ENCODE results near the gene NUDT22. TPM values are rescaled to one million over a fixed set of nuclear protein-coding genes. Genes with fewer than 3 reads are reported as not detected.

Gene NUDT22
- total RNA-seq, 4 donors from 2014 or later = 22.8 to 47.8 (median 38.0) TPM

GRCh38 chr11:64183890-64184289 lies 42.2 kb upstream of the NUDT22 start:
- ATAC-seq (ENCODE audit: low FRiP score) (no peak), DNase-seq (ENCODE audit: low spot score) (no peak)
- no peak for TF ChIP-seq CTCF (IDR thresholded peaks at IDR 0.05)

DNA sequence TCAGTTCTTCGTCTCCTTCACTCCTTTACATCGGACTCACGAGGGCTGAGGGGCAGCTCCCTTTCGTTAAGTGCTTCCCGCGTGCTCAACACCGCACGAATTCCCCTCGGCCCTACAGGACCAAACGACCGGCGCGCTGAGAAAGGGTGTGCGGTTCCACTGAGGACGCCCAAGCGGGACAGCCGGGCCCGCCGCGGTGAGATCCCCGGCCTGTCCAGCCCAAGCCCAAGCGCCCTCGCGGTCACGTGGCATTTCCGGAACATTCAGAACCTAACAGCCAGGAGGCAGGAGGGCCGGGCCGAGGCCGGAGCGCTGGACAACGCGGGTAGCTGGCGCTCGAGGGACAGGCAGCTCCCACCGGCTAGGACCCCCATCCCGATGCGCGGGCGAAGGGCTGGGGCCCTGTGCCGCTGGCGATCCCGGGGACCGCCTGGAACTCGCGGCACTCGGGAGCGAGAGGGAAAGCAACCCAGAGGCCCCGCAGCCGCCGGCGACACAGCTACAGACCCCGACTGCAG lies 40.8 kb upstream of the NUDT22 start:
- TF ChIP-seq CTCF (IDR thresholded peaks at IDR 0.05) = no peak
- DNase-seq (ENCODE audit: low spot score) (peak; percentile 65), ATAC-seq (ENCODE audit: low FRiP score) (peak; percentile 58)

- TF ChIP-seq CTCF (IDR thresholded peaks at IDR 0.05) = peak in 1 of 3 donors; percentile 8
- DNase-seq (ENCODE audit: low spot score) = peak; percentile 93
- ATAC-seq (ENCODE audit: low FRiP score) = peak; percentile 95
These were observed 40.2 kb upstream of the NUDT22 start, which contains the start of gene STIP1 for GRCh38 chr11:64185693-64186491. TSS of gene STIP1 (plus strand) at chr11:64186171. CDS start at chr11:64186262, 91 bp downstream.

DNA sequence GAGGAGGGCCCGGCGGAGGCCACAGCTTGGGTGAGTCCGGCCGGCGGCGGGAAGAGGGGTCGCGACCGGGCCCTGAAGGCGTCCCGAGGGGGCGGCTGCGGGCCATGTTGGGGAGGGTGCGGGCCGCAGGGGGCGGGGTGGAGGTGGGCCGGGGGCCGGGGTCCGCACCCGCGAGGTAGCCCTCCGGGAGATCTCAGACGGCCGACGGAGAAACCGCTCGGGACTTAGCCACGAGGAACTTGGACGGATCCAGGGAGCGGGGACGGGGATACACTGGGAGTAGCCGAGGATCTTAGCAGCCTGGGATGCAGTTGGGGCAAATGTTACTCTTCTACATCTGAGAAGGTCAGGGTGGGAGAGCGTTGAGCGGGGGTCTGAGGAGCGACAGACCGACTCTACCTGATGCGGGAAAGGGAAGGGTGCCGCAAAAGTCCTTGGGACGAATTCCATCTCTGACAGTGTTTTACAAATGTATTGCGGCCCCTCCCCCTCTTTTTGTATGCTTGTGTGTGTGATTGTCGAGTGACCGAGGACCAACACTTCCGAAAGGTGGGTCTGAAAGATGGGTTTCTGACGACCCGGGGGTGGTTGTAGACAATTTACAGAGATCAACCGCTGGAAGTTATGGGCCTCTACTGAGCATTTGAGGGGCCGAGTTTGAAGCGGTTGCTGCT lies 39.4 kb upstream of the NUDT22 start:
- ATAC-seq (ENCODE audit: low FRiP score) = no peak
- no peak for DNase-seq (ENCODE audit: low spot score)
- TF ChIP-seq CTCF (IDR thresholded peaks at IDR 0.05) = no peak

DNA sequence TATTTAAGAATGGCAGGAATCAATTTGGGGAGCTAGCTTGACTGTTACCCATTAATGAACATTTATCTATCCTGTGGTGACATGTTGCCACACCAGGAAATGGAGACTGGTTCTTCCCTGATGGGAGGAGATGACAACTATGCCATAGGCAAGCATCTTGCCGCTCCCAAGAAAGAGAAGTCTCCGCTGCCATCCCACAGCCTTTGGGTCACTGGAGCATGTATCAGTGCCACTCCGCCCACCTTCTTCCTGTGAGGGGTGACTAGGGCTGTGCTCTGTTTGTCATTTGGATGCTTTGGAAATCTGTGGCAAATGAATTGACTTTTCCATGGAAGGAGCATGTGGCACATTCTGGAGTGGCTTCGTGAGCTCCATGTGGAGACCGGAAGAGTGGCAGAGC lies 33.6 kb upstream of the NUDT22 start:
- no peak for DNase-seq (ENCODE audit: low spot score)
- no peak for TF ChIP-seq CTCF (IDR thresholded peaks at IDR 0.05)
- ATAC-seq (ENCODE audit: low FRiP score) = no peak

DNA sequence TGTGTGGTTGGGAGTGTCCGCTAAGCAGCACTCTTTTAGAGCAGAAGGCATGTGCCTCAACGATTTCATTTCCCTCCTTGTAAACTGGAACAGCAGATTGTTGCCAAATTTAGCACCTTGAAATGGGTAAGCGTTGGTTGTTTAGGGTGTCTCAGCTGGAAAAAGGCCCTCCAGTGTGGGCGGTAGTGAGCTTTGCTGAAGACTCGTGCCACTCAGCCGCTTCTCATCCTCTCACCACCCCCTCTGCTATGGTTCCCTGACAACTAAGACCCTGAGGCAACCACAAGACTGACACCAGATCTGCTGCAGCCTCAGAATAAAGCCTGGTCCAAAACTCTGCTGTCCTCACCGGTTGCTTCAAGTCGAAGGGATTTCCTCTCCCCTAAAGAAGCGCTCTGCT lies 29.4 kb upstream of the NUDT22 start:
- no peak for TF ChIP-seq CTCF (IDR thresholded peaks at IDR 0.05)
- no peak for ATAC-seq (ENCODE audit: low FRiP score)

More for the DNA sequence above, 29.4 kb upstream of the NUDT22 start:
- no peak for DNase-seq (ENCODE audit: low spot score)

Measured in omental fat pad (tissue), 4 donors.